ENCODE data around the gene VSIG10L.

VSIG10L gene

GRCh38 chr19:51345076-51345620 is 3.2 kb upstream of the VSIG10L start:
- DNase-seq (ENCODE audit: low read depth): no peak
- H3K4me3 ChIP-seq (ENCODE audit: low read length): no peak overlapping the region
- TF ChIP-seq, protein P1, sequence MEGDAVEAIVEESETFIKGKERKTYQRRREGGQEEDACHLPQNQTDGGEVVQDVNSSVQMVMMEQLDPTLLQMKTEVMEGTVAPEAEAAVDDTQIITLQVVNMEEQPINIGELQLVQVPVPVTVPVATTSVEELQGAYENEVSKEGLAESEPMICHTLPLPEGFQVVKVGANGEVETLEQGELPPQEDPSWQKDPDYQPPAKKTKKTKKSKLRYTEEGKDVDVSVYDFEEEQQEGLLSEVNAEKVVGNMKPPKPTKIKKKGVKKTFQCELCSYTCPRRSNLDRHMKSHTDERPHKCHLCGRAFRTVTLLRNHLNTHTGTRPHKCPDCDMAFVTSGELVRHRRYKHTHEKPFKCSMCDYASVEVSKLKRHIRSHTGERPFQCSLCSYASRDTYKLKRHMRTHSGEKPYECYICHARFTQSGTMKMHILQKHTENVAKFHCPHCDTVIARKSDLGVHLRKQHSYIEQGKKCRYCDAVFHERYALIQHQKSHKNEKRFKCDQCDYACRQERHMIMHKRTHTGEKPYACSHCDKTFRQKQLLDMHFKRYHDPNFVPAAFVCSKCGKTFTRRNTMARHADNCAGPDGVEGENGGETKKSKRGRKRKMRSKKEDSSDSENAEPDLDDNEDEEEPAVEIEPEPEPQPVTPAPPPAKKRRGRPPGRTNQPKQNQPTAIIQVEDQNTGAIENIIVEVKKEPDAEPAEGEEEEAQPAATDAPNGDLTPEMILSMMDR (IDR thresholded peaks at IDR 0.05; ENCODE audit: insufficient read depth, low read depth, low read length, missing control alignments): no peak

DNA sequence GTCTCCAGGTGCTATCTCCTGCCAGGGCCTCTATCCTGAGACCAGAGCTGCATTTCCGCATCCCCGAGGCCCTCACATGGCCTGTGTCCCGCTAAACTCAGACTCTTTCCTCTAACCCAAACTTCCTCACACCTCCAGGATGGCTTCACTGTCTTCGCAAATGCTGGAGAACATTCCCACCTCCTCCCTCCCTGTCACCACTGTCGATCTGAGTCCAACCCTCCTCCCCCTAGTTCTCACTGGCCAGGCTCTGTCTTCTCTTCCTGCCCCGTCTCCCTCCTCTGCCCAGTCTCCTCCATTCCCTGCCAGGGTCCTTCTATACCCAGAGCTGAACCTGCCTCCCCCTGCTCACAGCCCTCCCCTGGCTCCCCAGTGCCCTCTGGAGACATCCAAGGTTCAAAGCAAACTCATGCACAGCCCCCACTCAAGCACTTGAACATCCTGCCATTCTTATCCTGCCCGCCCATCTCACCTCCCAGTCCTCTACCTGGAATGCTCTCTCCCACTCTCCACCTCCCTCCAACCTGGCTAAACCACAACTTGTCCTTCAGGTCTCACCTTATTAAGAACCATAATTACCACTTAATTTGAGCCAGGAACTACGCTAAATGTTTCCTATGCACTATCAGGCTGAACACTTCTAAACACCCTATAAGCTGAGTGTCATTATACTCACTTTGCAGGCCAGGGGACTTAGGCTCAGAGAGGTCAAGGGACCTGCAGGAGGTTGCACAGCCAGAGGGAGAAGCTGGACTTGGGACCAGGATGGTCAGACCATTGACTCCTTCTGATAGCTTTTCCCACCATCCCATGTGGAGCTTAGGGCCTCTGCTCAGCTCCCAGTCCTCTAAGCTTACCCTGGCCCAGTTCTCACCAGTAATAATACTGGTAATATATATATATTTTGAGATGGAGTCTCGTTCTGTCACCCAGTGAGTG is 961 bp upstream of the VSIG10L start:
- DNase-seq (ENCODE audit: low read depth): no peak
- no peak overlapping the region for H3K4me3 ChIP-seq (ENCODE audit: low read length)
- TF ChIP-seq, protein P1 (IDR thresholded peaks at IDR 0.05; ENCODE audit: insufficient read depth, low read depth, low read length, missing control alignments): no peak

- DNase-seq (ENCODE audit: low read depth): no peak
- TF ChIP-seq, protein P1 (IDR thresholded peaks at IDR 0.05; ENCODE audit: insufficient read depth, low read depth, low read length, missing control alignments): no peak
- H3K4me3 ChIP-seq (ENCODE audit: low read length): peak overlapping the region; percentile 48
Observed at GRCh38 chr19:51341066-51341465, 873 bp downstream of the VSIG10L start.

- TF ChIP-seq, protein P1 (IDR thresholded peaks at IDR 0.05; ENCODE audit: insufficient read depth, low read depth, low read length, missing control alignments): peak; percentile 5
- H3K4me3 ChIP-seq (ENCODE audit: low read length): peak overlapping the region; percentile 73
- peak; percentile 99 for DNase-seq (ENCODE audit: low read depth)
Observed at GRCh38 chr19:51339687-51340656, 2.0 kb downstream of the VSIG10L start.

DNA sequence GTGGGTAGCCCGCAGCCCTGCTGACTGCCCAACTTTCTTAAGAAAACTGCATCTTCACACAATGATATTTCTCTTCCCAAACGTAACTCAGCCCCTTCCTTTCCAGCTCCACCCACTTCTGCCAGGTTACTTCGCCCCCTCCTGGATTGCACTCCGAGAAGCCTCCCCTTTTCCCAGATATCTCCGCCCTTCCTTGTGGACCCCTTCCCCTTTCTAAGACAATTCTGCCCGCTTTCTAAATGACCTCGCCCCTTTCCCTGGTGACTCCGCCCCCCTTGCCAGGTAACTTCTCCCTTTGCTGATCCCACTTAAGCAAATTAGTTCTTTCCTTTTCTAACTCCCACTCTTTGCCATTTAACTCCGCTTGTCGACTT is 2.6 kb downstream of the VSIG10L start:
- TF ChIP-seq, protein P1 (IDR thresholded peaks at IDR 0.05; ENCODE audit: insufficient read depth, low read depth, low read length, missing control alignments): peak; percentile 6
- H3K4me3 ChIP-seq (ENCODE audit: low read length): peak overlapping the region; percentile 73
- DNase-seq (ENCODE audit: low read depth): no peak

- DNase-seq (ENCODE audit: low read depth): peak; percentile 82
- TF ChIP-seq, protein P1 (IDR thresholded peaks at IDR 0.05; ENCODE audit: insufficient read depth, low read depth, low read length, missing control alignments): peak; percentile 80
- peak overlapping the region; percentile 73 for H3K4me3 ChIP-seq (ENCODE audit: low read length)
Observed at GRCh38 chr19:51338563-51339312, 3.2 kb downstream of the VSIG10L start.
